ENCODE measurements around the gene PGAM2. TPM values are rescaled to one million over a fixed set of nuclear protein-coding genes. Genes with fewer than 3 reads are reported as not detected.

Gene PGAM2
- polyA plus RNA-seq, 1 donor = 4.0 TPM

GRCh38 chr7:44063547-44063893, 1.8 kb downstream of the PGAM2 start:
- Histone ChIP-seq H3K27me3 (ENCODE audit: control insufficient read depth, insufficient read depth, low read length) (peaks cover 19% of the 10 kb centered on the region), H3K9me3 (ENCODE audit: control insufficient read depth, low read depth, low read length) (no peaks in the 10 kb centered on the region), H3K27ac (ENCODE audit: low read length) (no peak overlapping the region), H3K36me3 (ENCODE audit: control insufficient read depth, insufficient read depth, low read length) (peaks cover 36% of the 10 kb centered on the region), H3K4me3 (ENCODE audit: low read length) (no peak overlapping the region), H3K4me1 (ENCODE audit: control insufficient read depth, insufficient read depth, low read length) (peaks cover 17% of the 10 kb centered on the region)
- DNase-seq = no peak
- WGBS (ENCODE audit: insufficient coverage, low lambda C conversion rate) = no CpG with 5 or more reads among the region's 10 CpGs

GRCh38 chr7:44062903-44063295, 2.5 kb downstream of the PGAM2 start:
- H3K36me3 ChIP-seq (ENCODE audit: control insufficient read depth, insufficient read depth, low read length) = peaks cover 42% of the 10 kb centered on the region
- DNase-seq = no peak
- H3K27ac ChIP-seq (ENCODE audit: low read length) = no peak overlapping the region
- H3K4me3 ChIP-seq (ENCODE audit: low read length) = no peak overlapping the region
- no peaks in the 10 kb centered on the region for H3K9me3 ChIP-seq (ENCODE audit: control insufficient read depth, low read depth, low read length)
- no CpG with 5 or more reads among the region's 3 CpGs for WGBS (ENCODE audit: insufficient coverage, low lambda C conversion rate)
- peaks cover 17% of the 10 kb centered on the region for H3K4me1 ChIP-seq (ENCODE audit: control insufficient read depth, insufficient read depth, low read length)
- peaks cover 19% of the 10 kb centered on the region for H3K27me3 ChIP-seq (ENCODE audit: control insufficient read depth, insufficient read depth, low read length)

DNA sequence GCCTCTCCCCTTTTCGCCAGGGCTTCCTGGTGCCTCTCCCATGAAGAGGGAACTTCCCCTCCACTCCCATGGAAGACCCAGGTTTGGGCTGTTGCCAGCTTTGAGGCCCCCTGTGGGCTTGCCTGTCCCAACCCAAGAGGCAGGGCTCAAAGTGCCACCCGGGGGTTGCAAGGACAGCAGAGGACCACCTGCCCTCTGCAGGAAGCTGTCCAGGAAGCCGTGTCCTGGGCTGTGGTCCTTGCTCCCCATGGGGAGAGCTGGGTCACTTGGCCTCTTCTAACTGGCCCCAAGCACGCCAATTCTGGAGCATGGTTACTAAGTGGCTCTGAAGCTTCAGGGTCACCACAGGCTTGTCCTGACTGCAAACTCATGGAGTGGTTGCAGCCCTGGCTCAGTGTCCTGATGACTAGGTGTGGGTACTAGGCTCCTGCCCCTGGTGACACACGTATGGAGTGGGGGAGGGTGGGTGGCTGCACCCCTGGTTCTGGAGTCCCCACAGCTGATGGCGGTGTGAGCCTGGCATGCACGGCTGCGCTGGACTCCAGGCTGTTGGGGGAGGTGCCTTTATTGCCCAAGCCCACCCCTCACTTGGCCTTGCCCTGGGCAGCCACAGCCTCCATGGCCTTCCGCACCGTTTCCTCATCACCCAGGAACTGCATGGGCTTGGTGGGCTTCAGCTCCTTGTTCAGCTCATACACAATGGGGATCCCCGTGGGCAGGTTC, 3.0 kb downstream of the PGAM2 start:
- WGBS (ENCODE audit: insufficient coverage, low lambda C conversion rate) = no CpG with 5 or more reads among the region's 11 CpGs
- peaks cover 48% of the 10 kb centered on the region for H3K36me3 ChIP-seq (ENCODE audit: control insufficient read depth, insufficient read depth, low read length)
- H3K27me3 ChIP-seq (ENCODE audit: control insufficient read depth, insufficient read depth, low read length) = peaks cover 19% of the 10 kb centered on the region
- H3K4me3 ChIP-seq (ENCODE audit: low read length) = no peak overlapping the region
- DNase-seq = no peak
- no peaks in the 10 kb centered on the region for H3K9me3 ChIP-seq (ENCODE audit: control insufficient read depth, low read depth, low read length)
- peaks cover 17% of the 10 kb centered on the region for H3K4me1 ChIP-seq (ENCODE audit: control insufficient read depth, insufficient read depth, low read length)
- no peak overlapping the region for H3K27ac ChIP-seq (ENCODE audit: low read length)

DNA sequence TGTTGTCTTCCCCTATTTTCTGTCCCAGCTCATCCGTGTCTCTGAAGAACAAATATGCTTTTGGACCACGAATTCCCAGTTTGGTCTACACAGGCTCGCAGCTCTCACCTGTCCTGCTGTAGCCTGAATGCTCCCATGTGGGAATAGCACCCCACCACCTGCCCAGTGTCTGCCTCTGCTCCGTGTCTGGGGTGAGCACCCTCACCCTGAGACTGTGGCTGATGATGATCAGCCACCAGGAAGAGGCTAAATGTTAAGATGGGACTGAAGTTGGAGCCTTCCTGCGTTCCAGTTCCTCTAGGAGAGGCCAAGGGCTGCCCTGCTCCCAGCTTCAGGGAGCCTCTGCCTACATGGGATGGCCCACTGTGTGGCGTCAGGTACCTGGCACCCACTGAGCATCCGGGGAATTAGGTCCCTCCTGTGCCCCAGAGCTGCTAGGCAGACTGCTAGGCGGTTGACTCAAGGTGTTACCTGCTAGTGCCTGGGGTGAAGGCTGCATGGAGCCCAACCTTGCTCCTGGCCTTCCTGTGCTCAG, 3.7 kb downstream of the PGAM2 start:
- no peak overlapping the region for H3K27ac ChIP-seq (ENCODE audit: low read length)
- H3K27me3 ChIP-seq (ENCODE audit: control insufficient read depth, insufficient read depth, low read length) = peaks cover 19% of the 10 kb centered on the region
- no CpG with 5 or more reads among the region's 8 CpGs for WGBS (ENCODE audit: insufficient coverage, low lambda C conversion rate)
- peaks cover 17% of the 10 kb centered on the region for H3K4me1 ChIP-seq (ENCODE audit: control insufficient read depth, insufficient read depth, low read length)
- H3K36me3 ChIP-seq (ENCODE audit: control insufficient read depth, insufficient read depth, low read length) = peaks cover 54% of the 10 kb centered on the region
- DNase-seq = no peak
- no peaks in the 10 kb centered on the region for H3K9me3 ChIP-seq (ENCODE audit: control insufficient read depth, low read depth, low read length)
- H3K4me3 ChIP-seq (ENCODE audit: low read length) = no peak overlapping the region

DNA sequence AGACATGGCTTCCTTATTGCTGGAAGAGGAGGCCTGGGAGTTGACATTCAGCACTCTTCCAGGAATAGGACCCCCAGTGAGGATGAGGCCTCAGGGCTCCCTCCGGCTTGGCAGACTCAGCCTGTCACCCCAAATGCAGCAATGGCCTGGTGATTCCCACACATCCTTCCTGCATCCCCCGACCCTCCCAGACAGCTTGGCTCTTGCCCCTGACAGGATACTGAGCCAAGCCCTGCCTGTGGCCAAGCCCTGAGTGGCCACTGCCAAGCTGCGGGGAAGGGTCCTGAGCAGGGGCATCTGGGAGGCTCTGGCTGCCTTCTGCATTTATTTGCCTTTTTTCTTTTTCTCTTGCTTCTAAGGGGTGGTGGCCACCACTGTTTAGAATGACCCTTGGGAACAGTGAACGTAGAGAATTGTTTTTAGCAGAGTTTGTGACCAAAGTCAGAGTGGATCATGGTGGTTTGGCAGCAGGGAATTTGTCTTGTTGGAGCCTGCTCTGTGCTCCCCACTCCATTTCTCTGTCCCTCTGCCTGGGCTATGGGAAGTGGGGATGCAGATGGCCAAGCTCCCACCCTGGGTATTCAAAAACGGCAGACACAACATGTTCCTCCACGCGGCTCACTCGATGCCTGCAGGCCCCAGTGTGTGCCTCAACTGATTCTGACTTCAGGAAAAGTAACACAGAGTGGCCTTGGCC, 4.3 kb downstream of the PGAM2 start:
- Histone ChIP-seq H3K4me3 (ENCODE audit: low read length) (no peak overlapping the region), H3K36me3 (ENCODE audit: control insufficient read depth, insufficient read depth, low read length) (peaks cover 60% of the 10 kb centered on the region), H3K9me3 (ENCODE audit: control insufficient read depth, low read depth, low read length) (no peaks in the 10 kb centered on the region), H3K4me1 (ENCODE audit: control insufficient read depth, insufficient read depth, low read length) (peaks cover 15% of the 10 kb centered on the region), H3K27ac (ENCODE audit: low read length) (no peak overlapping the region), H3K27me3 (ENCODE audit: control insufficient read depth, insufficient read depth, low read length) (peaks cover 17% of the 10 kb centered on the region)
- DNase-seq = no peak
- WGBS (ENCODE audit: insufficient coverage, low lambda C conversion rate) = no CpG with 5 or more reads among the region's 8 CpGs

- no peak overlapping the region for H3K27ac ChIP-seq (ENCODE audit: low read length)
- WGBS (ENCODE audit: insufficient coverage, low lambda C conversion rate) = no CpG with 5 or more reads among the region's 21 CpGs
- no peak overlapping the region for H3K4me3 ChIP-seq (ENCODE audit: low read length)
- peaks cover 10% of the 10 kb centered on the region for H3K27me3 ChIP-seq (ENCODE audit: control insufficient read depth, insufficient read depth, low read length)
- no peak for DNase-seq
- H3K4me1 ChIP-seq (ENCODE audit: control insufficient read depth, insufficient read depth, low read length) = peaks cover 8% of the 10 kb centered on the region
- H3K36me3 ChIP-seq (ENCODE audit: control insufficient read depth, insufficient read depth, low read length) = peaks cover 62% of the 10 kb centered on the region
- H3K9me3 ChIP-seq (ENCODE audit: control insufficient read depth, low read depth, low read length) = no peaks in the 10 kb centered on the region
Observed at GRCh38 chr7:44060091-44060947, 5.0 kb downstream of the PGAM2 start.

DNA sequence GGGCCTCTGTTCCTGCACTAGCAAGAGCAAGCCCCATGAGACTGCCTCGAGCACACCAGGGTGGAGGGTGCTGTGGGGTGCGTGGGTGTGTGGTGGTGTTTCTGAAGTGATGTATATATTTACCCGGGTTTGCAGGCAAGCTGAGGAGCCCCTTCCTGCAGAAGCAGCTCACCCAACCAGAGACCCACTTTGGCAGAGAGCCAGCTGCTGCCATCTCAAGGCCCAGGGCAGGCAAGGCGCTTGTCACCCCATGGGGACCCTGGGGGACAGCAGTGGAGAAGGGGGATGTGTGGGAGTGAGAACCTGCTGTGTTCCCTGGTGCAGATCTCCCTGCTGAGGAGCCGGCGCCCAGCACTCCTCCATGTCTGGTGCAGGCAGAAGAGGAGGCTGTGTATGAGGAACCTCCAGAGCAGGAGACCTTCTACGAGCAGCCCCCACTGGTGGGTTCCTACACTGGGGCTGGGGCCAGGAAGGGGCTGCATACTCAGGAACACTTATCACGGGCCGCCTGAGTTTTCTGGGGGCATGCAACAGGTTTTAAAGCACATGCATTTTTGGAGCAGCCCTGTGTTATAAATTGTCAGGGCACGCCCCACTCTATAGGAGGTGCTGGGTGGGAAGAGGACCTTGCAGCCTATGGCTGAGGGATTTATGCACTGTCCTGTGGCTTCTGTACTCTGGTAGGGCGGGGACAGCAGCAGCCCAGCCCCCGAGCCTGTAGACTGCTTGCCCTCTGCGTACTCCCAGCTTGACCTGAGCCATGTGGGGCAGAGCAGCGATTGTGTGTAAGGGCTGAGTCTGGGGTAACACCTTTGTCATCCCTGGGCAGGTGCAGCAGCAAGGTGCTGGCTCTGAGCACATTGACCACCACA, 5.9 kb downstream of the PGAM2 start:
- H3K36me3 ChIP-seq (ENCODE audit: control insufficient read depth, insufficient read depth, low read length) = peaks cover 66% of the 10 kb centered on the region
- no peak overlapping the region for H3K27ac ChIP-seq (ENCODE audit: low read length)
- WGBS (ENCODE audit: insufficient coverage, low lambda C conversion rate) = no CpG with 5 or more reads among the region's 14 CpGs
- H3K27me3 ChIP-seq (ENCODE audit: control insufficient read depth, insufficient read depth, low read length) = peaks cover 2% of the 10 kb centered on the region
- no peak overlapping the region for H3K4me3 ChIP-seq (ENCODE audit: low read length)
- no peaks in the 10 kb centered on the region for H3K9me3 ChIP-seq (ENCODE audit: control insufficient read depth, low read depth, low read length)
- no peaks in the 10 kb centered on the region for H3K4me1 ChIP-seq (ENCODE audit: control insufficient read depth, insufficient read depth, low read length)
- no peak for DNase-seq

DNA sequence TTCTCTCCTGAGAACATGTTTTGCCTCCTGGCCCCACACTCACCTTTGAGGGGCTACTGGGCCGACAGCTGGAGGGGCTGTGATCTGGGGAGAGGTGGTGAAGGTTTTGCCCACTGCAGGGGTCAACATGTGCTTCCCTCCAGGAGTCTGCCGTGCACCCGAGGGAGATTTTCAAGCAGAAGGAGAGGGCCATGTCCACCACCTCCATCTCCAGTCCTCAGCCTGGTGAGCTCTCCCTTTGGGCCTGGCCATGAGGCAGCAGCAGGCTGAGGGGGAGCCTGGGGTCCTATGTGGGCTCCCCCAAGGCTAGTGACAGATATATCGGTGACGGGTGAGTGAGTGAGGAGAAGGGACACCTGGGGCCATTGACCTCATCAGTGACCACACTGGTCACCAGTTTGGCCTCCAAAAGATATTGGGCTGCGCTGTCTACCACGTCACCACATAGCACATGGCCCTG, 6.6 kb downstream of the PGAM2 start:
- H3K9me3 ChIP-seq (ENCODE audit: control insufficient read depth, low read depth, low read length) = no peaks in the 10 kb centered on the region
- H3K36me3 ChIP-seq (ENCODE audit: control insufficient read depth, insufficient read depth, low read length) = peaks cover 71% of the 10 kb centered on the region
- no peaks in the 10 kb centered on the region for H3K4me1 ChIP-seq (ENCODE audit: control insufficient read depth, insufficient read depth, low read length)
- no peak overlapping the region for H3K27ac ChIP-seq (ENCODE audit: low read length)
- no peak for DNase-seq
- WGBS (ENCODE audit: insufficient coverage, low lambda C conversion rate) = no CpG with 5 or more reads among the region's 7 CpGs
- no peak overlapping the region for H3K4me3 ChIP-seq (ENCODE audit: low read length)
- no peaks in the 10 kb centered on the region for H3K27me3 ChIP-seq (ENCODE audit: control insufficient read depth, insufficient read depth, low read length)

GRCh38 chr7:44057849-44058758, 7.3 kb downstream of the PGAM2 start:
- Histone ChIP-seq H3K36me3 (ENCODE audit: control insufficient read depth, insufficient read depth, low read length) (peaks cover 75% of the 10 kb centered on the region), H3K9me3 (ENCODE audit: control insufficient read depth, low read depth, low read length) (no peaks in the 10 kb centered on the region), H3K27ac (ENCODE audit: low read length) (no peak overlapping the region), H3K27me3 (ENCODE audit: control insufficient read depth, insufficient read depth, low read length) (no peaks in the 10 kb centered on the region), H3K4me3 (ENCODE audit: low read length) (no peak overlapping the region), H3K4me1 (ENCODE audit: control insufficient read depth, insufficient read depth, low read length) (no peaks in the 10 kb centered on the region)
- no peak for DNase-seq
- WGBS (ENCODE audit: insufficient coverage, low lambda C conversion rate) = 96% methylated on average over 5 of the region's 30 CpGs

Measured in large intestine (tissue), 3 donors.